Liver (tissue), 2 donors: Measurements from ENCODE around the gene CLPTM1.

Source experiments
- CTCF ChIP-seq: fragments of 150-350 bp; IDR thresholded peaks from 2 replicates; pipeline ENCODE4 v1.5.1; 2017; ENCODE audit warnings: improper control_type of control experiment, low read depth, low read length; ENCODE audit not compliant: missing input control
- YY1 ChIP-seq: IDR thresholded peaks from 2 replicates; pipeline ENCODE4 v1.6.1; 2016; ENCODE audit warnings: antibody characterized with exemption, mild to moderate bottlenecking
- ZBTB33 ChIP-seq: IDR thresholded peaks from 2 replicates; pipeline ENCODE4 v1.6.1; 2016; ENCODE audit warnings: antibody characterized with exemption
- donor health status: healthy.

GRCh38 chr19:45023048-45023447 lies 67.9 kb downstream of the CLPTM1 start:
- TF ChIP-seq CTCF (no peak), ZBTB33 (no peak), YY1 (no peak)
